NCI-H2081 (cell line): Measurements from ENCODE around the gene PPP1R27.

Source experiments
- DNase-seq, 2 experiments: peaks; one replicate each; lab custom pipeline; 2025; lab: John Stamatoyannopoulos, UW

The PPP1R27 gene

GRCh38 chr17:81804559-81805399 lies 30.1 kb downstream of the PPP1R27 start:
- no peak for DNase-seq

GRCh38 chr17:81803728-81804558 lies 30.9 kb downstream of the PPP1R27 start, which contains the start of gene GCGR:
GCGR (plus strand) TSS chr17:81804150; CDS start chr17:81809019, 4,869 bp downstream.
- DNase-seq, result no peak

GRCh38 chr17:81802856-81803643 lies 31.8 kb downstream of the PPP1R27 start:
- no peak for DNase-seq

- DNase-seq, result no peak
Measured at GRCh38 chr17:81802048-81802758, 32.6 kb downstream of the PPP1R27 start.

GRCh38 chr17:81801327-81801726 lies 33.5 kb downstream of the PPP1R27 start:
- DNase-seq, result no peak

- no peak for DNase-seq
Measured at GRCh38 chr17:81794509-81794908, 40.3 kb downstream of the PPP1R27 start.

- no peak for DNase-seq
Measured at GRCh38 chr17:81794074-81794476, 40.8 kb downstream of the PPP1R27 start.

GRCh38 chr17:81792675-81793615 lies 41.9 kb downstream of the PPP1R27 start:
- no peak for DNase-seq
